Panc1 (cell line): ENCODE data around the gene UBL4A. TPM values are rescaled to one million over a fixed set of nuclear protein-coding genes. Genes with fewer than 3 reads are reported as not detected.

Experiments used
- ATAC-seq: fragments of 200-7000 bp; cut with Tn5 transposase; 2 replicates; pipeline ENCODE4 v1.9.1; 2020; ENCODE audit warnings: mild to moderate bottlenecking, moderate library complexity
- BruUV-seq: library from RNA; stranded (reverse); fragments of 400-500 nt; replicated peaks from 2 replicates; lab custom pipeline; 2021; lab: Mats Ljungman, UMichigan
- CTCF ChIA-PET: fragments of 300-600 bp; sonication (Branson Sonifier 250); formaldehyde crosslinking; loops from one replicate; lab custom pipeline; 2022; ENCODE audit warnings: antibody characterized with exemption; lab: Charles Lee
- POLR2A ChIA-PET: fragments of 300-600 bp; sonication (Branson Sonifier 250); formaldehyde crosslinking; loops from one replicate; lab custom pipeline; 2022; ENCODE audit warnings: antibody characterized with exemption; lab: Charles Lee
- DNase-seq: peaks from one replicate; pipeline ENCODE4 v3.0.0-alpha.2; 2010; ENCODE audit warnings: low read depth, low spot score
- H3K27ac ChIP-seq: 2 replicates; pipeline ENCODE4 v1.5.1; 2011; ENCODE audit warnings: mild to moderate bottlenecking, low read length, inconsistent platforms
- H3K27me3 ChIP-seq: fragments of 200-500 bp; sonication (Bioruptor generic); 2 replicates; pipeline ENCODE4 v1.6.0; 2014; ENCODE audit warnings: low read length, inconsistent platforms; ENCODE audit not compliant: control insufficient read depth, insufficient read depth
- H3K36me3 ChIP-seq: fragments of 200-500 bp; sonication (Bioruptor generic); 2 replicates; pipeline ENCODE4 v1.5.1; 2014; ENCODE audit warnings: inconsistent platforms, mild to moderate bottlenecking, low read length, moderate library complexity; ENCODE audit not compliant: control insufficient read depth, insufficient read depth
- H3K4me1 ChIP-seq: 2 replicates; pipeline ENCODE4 v1.5.1; 2011; ENCODE audit warnings: inconsistent platforms, mild to moderate bottlenecking, low read length, moderate library complexity; ENCODE audit not compliant: control insufficient read depth, insufficient read depth
- H3K4me3 ChIP-seq, 2 experiments: 2 replicates each; pipeline ENCODE4 v1.5.1; 2011 to 2012; ENCODE audit warnings: low read depth in 2 of 2, low read length in 2 of 2, mild to moderate bottlenecking in 2 of 2, inconsistent platforms in 1 of 2, moderate library complexity in 1 of 2
- H3K9me3 ChIP-seq: fragments of 200-500 bp; sonication (Bioruptor generic); 2 replicates; pipeline ENCODE4 v1.5.1; 2014; ENCODE audit warnings: low read depth, mild to moderate bottlenecking, inconsistent platforms, low read length, moderate library complexity; ENCODE audit not compliant: control insufficient read depth, insufficient read depth
- CTCF ChIP-seq: fragments of 450-650 bp; IDR thresholded peaks from 2 replicates; pipeline ENCODE4 v1.5.1; 2017; ENCODE audit warnings: mild to moderate bottlenecking
- POLR2AphosphoS5 ChIP-seq: IDR thresholded peaks from 2 replicates; pipeline ENCODE4 v1.6.1; 2012; ENCODE audit warnings: mild to moderate bottlenecking, low read depth, low read length, moderate library complexity
- SIN3A ChIP-seq: IDR thresholded peaks from 2 replicates; pipeline ENCODE4 v1.6.1; 2012; ENCODE audit warnings: low read depth, mild to moderate bottlenecking, low read length, moderate library complexity, borderline replicate concordance; ENCODE audit not compliant: insufficient read depth
- TCF7L2 ChIP-seq: IDR thresholded peaks from 2 replicates; pipeline ENCODE4 v1.6.1; 2011; ENCODE audit warnings: mild to moderate bottlenecking, low read depth, low read length, inconsistent platforms
- in situ Hi-C: cut with HindIII; loops from 2 replicates; pipeline ENCODE4 v1.10.0; 2016; ENCODE audit warnings: low sequenced_read_pairs, low pct_unique_long_range_greater_than_20kb
- intact Hi-C: fragments of 100-400 bp; cut with micrococcal nuclease; formaldehyde crosslinking; loops from one replicate; pipeline ENCODE4 v1.10.0; 2022; ENCODE audit not compliant: unreplicated experiment
- total RNA-seq: library from RNA; stranded (reverse); gene quantifications from one replicate; pipeline ENCODE4 v1.2.1, GENCODE V29; 2021; ENCODE audit not compliant: unreplicated experiment
- TF ChIP-seq, protein P1 (sequence below), 2 experiments: IDR thresholded peaks; 2 replicates each; pipeline ENCODE4 v1.6.1; 2011 to 2012; ENCODE audit warnings: low read depth in 2 of 2, control low read depth in 1 of 2, low read length in 1 of 2, mild to moderate bottlenecking in 1 of 2, moderate library complexity in 1 of 2; ENCODE audit not compliant: insufficient read depth in 1 of 2

Gene UBL4A
- total RNA-seq, 1 experiment from 2014 or later, result 65.4 TPM

- TSS peak; percentile 68 for BruUV-seq
- no peak for TF ChIP-seq TCF7L2
- peak; percentile 85; the same call in 1 of the 2 replicates for TF ChIP-seq SIN3A
- TF ChIP-seq, protein P1, sequence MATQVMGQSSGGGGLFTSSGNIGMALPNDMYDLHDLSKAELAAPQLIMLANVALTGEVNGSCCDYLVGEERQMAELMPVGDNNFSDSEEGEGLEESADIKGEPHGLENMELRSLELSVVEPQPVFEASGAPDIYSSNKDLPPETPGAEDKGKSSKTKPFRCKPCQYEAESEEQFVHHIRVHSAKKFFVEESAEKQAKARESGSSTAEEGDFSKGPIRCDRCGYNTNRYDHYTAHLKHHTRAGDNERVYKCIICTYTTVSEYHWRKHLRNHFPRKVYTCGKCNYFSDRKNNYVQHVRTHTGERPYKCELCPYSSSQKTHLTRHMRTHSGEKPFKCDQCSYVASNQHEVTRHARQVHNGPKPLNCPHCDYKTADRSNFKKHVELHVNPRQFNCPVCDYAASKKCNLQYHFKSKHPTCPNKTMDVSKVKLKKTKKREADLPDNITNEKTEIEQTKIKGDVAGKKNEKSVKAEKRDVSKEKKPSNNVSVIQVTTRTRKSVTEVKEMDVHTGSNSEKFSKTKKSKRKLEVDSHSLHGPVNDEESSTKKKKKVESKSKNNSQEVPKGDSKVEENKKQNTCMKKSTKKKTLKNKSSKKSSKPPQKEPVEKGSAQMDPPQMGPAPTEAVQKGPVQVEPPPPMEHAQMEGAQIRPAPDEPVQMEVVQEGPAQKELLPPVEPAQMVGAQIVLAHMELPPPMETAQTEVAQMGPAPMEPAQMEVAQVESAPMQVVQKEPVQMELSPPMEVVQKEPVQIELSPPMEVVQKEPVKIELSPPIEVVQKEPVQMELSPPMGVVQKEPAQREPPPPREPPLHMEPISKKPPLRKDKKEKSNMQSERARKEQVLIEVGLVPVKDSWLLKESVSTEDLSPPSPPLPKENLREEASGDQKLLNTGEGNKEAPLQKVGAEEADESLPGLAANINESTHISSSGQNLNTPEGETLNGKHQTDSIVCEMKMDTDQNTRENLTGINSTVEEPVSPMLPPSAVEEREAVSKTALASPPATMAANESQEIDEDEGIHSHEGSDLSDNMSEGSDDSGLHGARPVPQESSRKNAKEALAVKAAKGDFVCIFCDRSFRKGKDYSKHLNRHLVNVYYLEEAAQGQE (IDR thresholded peaks at IDR 0.05; ENCODE audit: insufficient read depth in 1 of 2, low read depth in 2 of 2, low read length in 1 of 2), result no peak
- TF ChIP-seq POLR2AphosphoS5, result peak; percentile 59; the same call in 1 of the 2 replicates
- no peak for TF ChIP-seq CTCF
- DNase-seq (no peak), ATAC-seq (peak; percentile 80)
- in situ Hi-C loops, result no loop called here
- H3K36me3 ChIP-seq, result no peaks in the 10 kb centered on the region
- H3K27me3 ChIP-seq, result no peaks in the 10 kb centered on the region
- ChIA-PET CTCF (no interaction called here), POLR2A (no interaction called here)
- H3K4me1 ChIP-seq, result peaks cover 5% of the 10 kb centered on the region
- intact Hi-C loops, result no loop called here
- peak within 1 kb of the TSS; percentile 85 for H3K27ac ChIP-seq
- H3K4me3 ChIP-seq, result peak within 1 kb of the TSS; percentile 78 to 89
- H3K9me3 ChIP-seq, result no peaks in the 10 kb centered on the region
Observed at GRCh38 chrX:154458116-154458953, 28.1 kb downstream of the UBL4A start, which contains the start of gene PLXNA3. PLXNA3 (plus strand) TSS chrX:154458281; CDS start chrX:154460184, 1,903 bp downstream.

- in situ Hi-C loops (no loop called here), intact Hi-C loops (no loop called here)
Observed at GRCh38 chrX:154457491-154458115, 28.8 kb downstream of the UBL4A start.

More at GRCh38 chrX:154457491-154458115, 28.8 kb downstream of the UBL4A start:
- Histone ChIP-seq H3K9me3 (no peaks in the 10 kb centered on the region), H3K36me3 (no peaks in the 10 kb centered on the region), H3K27ac (peak overlapping the region; percentile 69), H3K4me3 (peak overlapping the region; percentile 65 to 78), H3K27me3 (no peaks in the 10 kb centered on the region), H3K4me1 (peaks cover 5% of the 10 kb centered on the region)
- TF ChIP-seq POLR2AphosphoS5, result 0 out of 2 replicates have a peak, but pooled peaks have one; percentile 2
- TF ChIP-seq TCF7L2, result no peak
- TF ChIP-seq SIN3A, result 0 out of 2 replicates have a peak, but pooled peaks have one; percentile 30
- TF ChIP-seq, protein P1 (IDR thresholded peaks at IDR 0.05; ENCODE audit: insufficient read depth in 1 of 2, low read depth in 2 of 2, low read length in 1 of 2), result no peak
- no peak for TF ChIP-seq CTCF
- ChIA-PET CTCF (no interaction called here), POLR2A (interaction anchor here (0.6 kb wide), 1 partner anchor 270 kb away, joined by 4 read pairs; no protein-coding TSS in a partner anchor)
- ATAC-seq, result peak; percentile 62
- DNase-seq, result no peak
- BruUV-seq, result no TSS peak
